Measurements from ENCODE around the gene GPR119. TPM values are rescaled to one million over a fixed set of nuclear protein-coding genes. Genes with fewer than 3 reads are reported as not detected.
"Not testable (repeated sequence)": the region's sequence is repeated elsewhere in the genome, so short reads cannot be mapped to it uniquely, and the experiment has no call there.

GPR119 gene
- total RNA-seq, 1 experiment from 2014 or later = not detected

DNA sequence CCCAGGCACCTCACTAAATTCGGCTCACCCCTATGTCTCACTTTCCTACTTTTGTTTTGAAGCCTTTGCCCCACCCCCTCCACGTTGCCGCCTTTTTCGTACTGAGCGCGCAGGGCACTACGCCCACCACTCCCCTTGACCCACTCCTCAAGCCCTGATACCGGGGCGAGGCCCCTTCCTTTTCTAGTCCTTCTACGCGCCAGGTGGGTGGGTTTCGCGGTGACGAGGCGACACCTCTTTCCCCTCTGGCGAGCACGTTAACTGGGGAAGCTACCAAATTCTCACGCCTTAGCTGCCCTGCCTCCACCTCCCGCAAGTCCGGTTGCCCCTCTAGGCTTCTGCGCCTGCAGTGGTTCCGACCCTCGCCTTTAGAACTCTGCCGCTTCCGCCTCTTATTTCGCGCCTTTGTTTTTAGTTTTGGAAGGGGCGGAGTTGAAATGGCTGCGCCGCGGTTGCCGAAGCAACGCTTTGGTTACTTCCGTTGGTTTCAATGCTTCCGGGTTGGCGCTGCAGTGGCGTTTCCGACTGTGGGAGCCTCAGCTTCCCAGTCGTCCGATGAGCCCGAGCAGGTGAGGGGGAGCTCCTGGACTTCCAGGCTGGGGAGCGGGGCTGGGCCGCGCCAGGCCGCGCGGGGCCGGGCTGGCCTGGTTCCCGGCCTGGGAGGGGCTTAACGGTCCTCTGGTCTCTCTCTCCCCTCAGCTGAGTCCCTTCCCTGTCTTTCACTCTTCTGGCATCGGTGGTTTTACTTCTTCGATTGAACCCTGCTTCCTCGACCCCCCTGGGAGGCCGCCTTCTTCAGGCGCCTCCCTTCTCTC, 45.9 kb downstream of the GPR119 start, which contains the start of gene SLC25A14 (continued):
- TF ChIP-seq, protein P1, sequence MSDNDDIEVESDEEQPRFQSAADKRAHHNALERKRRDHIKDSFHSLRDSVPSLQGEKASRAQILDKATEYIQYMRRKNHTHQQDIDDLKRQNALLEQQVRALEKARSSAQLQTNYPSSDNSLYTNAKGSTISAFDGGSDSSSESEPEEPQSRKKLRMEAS (IDR thresholded peaks at IDR 0.05) = 0 out of 2 replicates have a peak, but pooled peaks have one; percentile 43
- no peak for TF ChIP-seq POLR2A (IDR thresholded peaks at IDR 0.05; ENCODE audit: borderline replicate concordance, extremely low read depth, insufficient read depth, insufficient read length)
- TF ChIP-seq, protein P2, sequence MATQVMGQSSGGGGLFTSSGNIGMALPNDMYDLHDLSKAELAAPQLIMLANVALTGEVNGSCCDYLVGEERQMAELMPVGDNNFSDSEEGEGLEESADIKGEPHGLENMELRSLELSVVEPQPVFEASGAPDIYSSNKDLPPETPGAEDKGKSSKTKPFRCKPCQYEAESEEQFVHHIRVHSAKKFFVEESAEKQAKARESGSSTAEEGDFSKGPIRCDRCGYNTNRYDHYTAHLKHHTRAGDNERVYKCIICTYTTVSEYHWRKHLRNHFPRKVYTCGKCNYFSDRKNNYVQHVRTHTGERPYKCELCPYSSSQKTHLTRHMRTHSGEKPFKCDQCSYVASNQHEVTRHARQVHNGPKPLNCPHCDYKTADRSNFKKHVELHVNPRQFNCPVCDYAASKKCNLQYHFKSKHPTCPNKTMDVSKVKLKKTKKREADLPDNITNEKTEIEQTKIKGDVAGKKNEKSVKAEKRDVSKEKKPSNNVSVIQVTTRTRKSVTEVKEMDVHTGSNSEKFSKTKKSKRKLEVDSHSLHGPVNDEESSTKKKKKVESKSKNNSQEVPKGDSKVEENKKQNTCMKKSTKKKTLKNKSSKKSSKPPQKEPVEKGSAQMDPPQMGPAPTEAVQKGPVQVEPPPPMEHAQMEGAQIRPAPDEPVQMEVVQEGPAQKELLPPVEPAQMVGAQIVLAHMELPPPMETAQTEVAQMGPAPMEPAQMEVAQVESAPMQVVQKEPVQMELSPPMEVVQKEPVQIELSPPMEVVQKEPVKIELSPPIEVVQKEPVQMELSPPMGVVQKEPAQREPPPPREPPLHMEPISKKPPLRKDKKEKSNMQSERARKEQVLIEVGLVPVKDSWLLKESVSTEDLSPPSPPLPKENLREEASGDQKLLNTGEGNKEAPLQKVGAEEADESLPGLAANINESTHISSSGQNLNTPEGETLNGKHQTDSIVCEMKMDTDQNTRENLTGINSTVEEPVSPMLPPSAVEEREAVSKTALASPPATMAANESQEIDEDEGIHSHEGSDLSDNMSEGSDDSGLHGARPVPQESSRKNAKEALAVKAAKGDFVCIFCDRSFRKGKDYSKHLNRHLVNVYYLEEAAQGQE (IDR thresholded peaks at IDR 0.05; ENCODE audit: low read depth) = no peak
- TF ChIP-seq, protein P3, sequence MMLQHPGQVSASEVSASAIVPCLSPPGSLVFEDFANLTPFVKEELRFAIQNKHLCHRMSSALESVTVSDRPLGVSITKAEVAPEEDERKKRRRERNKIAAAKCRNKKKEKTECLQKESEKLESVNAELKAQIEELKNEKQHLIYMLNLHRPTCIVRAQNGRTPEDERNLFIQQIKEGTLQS (IDR thresholded peaks at IDR 0.05) = no peak
- no peak for TF ChIP-seq EZH2phosphoT487 (IDR thresholded peaks at IDR 0.05; ENCODE audit: borderline replicate concordance)
- TF ChIP-seq RAD21 (IDR thresholded peaks at IDR 0.05; ENCODE audit: low read depth) = no peak
- TF ChIP-seq POLR2AphosphoS5 (IDR thresholded peaks at IDR 0.05; ENCODE audit: low read depth, low read length) = peak; percentile 74

DNA sequence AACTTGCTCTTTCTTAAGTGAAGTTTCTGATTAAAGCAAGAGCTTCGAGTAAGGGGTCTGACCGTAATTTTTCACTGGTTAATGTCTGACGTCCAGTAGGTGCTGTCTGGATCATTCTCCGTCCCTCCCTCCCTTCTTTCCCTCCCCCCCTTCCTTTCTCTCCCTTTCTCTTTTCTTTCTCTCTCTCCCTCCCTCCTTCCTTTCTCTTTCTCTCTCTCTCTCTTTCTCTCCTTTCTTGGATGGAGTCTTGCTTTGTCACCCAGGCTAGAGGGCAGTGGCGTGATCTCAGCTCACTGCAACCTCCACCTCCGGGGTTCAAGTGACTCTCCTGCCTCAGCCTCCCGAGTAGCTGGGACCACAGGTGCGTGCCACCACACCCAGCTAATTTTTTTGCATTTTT, 46.6 kb downstream of the GPR119 start:
- H3K79me2 ChIP-seq (ENCODE audit: insufficient read depth, low read length); H3K27ac ChIP-seq (ENCODE audit: low read depth, low read length); CTCF ChIA-PET; BruUV-seq (replicated peaks); intact Hi-C loops (cut with micrococcal nuclease); POLR2A ChIA-PET; ATAC-seq; H2AFZ ChIP-seq (ENCODE audit: low read depth, low read length, poor library complexity, severe bottlenecking); RAD21 ChIA-PET (ENCODE audit: low non-redundant PET in 1 of 2, low total read pairs in 2 of 2, uncharacterized antibody in 2 of 2, unreplicated experiment in 2 of 2); H3K9me2 ChIP-seq (ENCODE audit: insufficient read depth); H4K20me1 ChIP-seq (ENCODE audit: insufficient read depth); H3K4me1 ChIP-seq (ENCODE audit: control insufficient read depth in 1 of 2, insufficient read depth in 2 of 2, low read length in 2 of 2); H3K27me3 ChIP-seq (ENCODE audit: insufficient read depth, low read length); DNase-seq (ENCODE audit: low read depth, low spot score); H3K36me3 ChIP-seq (ENCODE audit: control insufficient read depth in 1 of 2, insufficient read depth in 2 of 2, low read length in 2 of 2); H3K9me3 ChIP-seq (ENCODE audit: control insufficient read depth in 1 of 2, insufficient read depth in 1 of 2, low read depth in 1 of 2, low read length in 2 of 2): not testable (repeated sequence)
- H3K9ac ChIP-seq (ENCODE audit: low read length) = peak overlapping the region; percentile 72
- peak overlapping the region in 1 of 2 experiments; percentile 74; a peak in 2 of 4 replicates for H3K4me3 ChIP-seq (replicated peaks in 1 of 2; ENCODE audit: low read depth in 1 of 2, low read length in 2 of 2)
- H3K4me2 ChIP-seq (ENCODE audit: low read length) = peak overlapping the region; percentile 91
